GM23248 (cell line): Measurements from ENCODE around the gene ESRP2.

Experiments used
- EZH2 ChIP-seq: fragments of 200-600 bp; sonication (generic); IDR thresholded peaks from 2 replicates; pipeline ENCODE4 v1.6.1; 2018; ENCODE audit warnings: antibody characterized with exemption, mild to moderate bottlenecking; ENCODE audit not compliant: insufficient read depth, poor library complexity, severe bottlenecking
- EZH2phosphoT487 ChIP-seq: fragments of 200-600 bp; sonication (generic); IDR thresholded peaks from 2 replicates; pipeline ENCODE4 v1.6.1; 2018; ENCODE audit warnings: antibody characterized with exemption, moderate library complexity, mild to moderate bottlenecking, low read depth; ENCODE audit not compliant: insufficient read depth

DNA sequence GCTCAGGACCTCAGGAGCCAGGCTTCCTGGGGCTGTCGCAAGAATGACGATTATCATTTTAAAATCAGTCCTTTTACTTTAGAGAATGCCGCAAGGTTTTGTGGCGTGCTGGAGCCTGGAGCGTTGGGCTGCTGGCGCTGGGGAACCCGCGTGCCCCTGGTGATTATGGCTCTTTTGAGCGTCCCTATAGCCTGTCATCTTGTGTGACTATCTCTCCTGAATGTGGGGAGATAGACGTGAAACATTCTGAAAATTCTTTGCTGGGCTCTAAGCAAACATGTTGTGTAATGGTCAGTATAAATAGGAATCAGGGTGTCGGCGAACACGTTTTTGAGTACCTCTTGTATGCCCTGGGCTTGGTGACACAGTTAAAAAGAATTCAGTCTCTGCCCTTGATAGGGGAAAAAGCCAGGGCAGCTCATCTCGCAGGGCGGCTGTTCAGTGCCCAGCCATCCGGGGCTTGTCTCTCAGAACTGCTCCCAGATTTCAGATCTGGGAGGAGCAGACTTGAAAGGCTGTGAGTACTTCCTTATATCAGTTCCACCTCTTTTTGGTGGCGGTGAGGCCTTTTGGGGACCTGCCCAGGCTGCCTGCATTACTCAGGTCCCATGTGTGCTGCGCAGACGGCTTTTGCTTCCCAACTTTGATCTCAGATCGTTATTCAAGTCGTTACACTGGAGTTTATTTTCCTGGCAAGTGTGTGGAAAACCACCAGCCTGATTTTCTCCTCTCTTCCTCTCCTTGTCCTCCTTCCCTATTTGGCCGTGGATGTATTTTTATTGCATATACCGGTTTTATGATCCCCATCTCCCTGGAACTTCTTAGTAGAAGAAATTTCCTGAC, 29.4 kb upstream of the ESRP2 start:
- TF ChIP-seq EZH2: no peak
- TF ChIP-seq EZH2phosphoT487: no peak
